Measurements from ENCODE around the gene LCN15.
A peak's percentile ranks its signal among the peaks of the same experiment; 100 is the strongest.
"Not testable (repeated sequence)": the region's sequence is repeated elsewhere in the genome, so short reads cannot be mapped to it uniquely, and the experiment has no call there.

The LCN15 gene

DNA sequence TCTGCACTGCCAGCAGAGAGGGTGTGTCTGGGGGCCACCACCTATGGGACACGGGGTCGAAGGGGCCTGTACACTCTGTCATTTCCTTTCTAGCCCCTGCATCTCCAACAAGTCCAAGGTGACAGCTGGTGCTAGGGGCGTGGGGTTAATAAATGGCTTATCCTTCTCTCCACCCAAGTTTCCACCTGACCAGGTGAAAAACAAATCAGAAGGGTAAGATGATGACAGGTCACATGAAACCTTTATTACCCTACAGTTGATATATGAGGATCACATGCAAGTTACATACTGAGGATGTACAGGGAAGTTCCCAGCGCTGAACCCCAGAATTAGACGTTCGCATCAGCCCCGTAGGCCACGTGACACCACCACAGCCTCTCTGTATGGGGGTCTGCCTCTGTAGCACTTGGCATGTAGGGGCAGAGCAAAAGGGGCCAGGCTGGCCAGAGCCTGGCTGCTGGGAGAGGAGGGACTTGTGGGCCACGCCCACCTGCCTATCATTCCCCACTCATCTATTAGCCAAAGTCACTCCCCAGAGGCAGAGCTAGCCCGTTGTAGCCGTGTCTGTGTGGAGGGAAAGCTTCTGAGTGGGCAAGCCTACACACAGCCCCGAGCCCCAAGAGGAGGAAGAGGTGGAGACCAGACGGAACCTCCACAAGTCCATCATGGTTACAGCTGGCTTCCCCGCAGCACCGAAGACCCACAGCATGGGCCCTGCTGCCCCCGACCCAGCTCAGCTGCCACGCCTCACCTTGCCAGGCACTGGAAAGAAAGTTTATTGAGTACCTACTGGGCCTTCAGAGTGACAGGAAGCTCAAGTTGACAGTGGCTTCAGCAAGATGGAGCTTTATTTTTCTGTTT lies 29.0 kb upstream of the LCN15 start:
- DNase-seq = no peak

DNA sequence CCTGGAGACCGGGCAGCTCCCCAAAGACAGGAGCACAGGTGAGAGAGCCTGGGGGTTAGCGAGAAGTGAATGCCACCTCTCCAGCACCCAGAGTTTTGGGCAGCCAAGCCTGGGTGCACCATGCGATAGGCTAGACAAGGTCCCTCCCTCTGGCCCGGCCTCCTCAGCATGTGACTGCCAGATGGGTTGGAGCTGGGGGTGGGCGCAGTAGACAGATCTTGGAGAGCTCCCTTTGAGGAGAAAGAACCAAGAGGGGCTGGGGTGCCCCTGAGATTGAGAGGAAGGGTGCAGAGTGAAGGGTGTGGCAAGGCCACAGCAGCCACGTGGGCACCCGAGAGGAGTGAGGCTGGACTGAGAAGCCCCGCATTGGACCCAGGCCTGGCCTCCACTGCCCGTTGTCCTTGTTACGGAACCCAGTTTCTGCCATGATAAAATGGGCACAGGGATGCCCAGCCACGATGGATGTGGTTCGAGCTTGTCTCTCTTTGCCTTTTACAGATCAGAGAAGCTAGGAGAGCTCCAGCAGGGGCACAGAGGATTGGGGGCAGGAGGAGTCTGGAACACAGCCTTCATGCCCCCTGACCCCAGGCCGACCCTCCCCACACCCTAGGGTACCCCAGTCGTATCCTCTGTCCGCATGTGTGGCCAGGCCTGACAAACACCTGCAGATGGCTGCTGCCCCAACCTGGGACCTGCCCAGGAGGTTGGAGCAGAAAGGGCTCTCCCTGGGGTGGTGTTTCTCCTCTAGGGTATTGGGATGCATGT lies 28.2 kb upstream of the LCN15 start:
- DNase-seq = no peak

DNA sequence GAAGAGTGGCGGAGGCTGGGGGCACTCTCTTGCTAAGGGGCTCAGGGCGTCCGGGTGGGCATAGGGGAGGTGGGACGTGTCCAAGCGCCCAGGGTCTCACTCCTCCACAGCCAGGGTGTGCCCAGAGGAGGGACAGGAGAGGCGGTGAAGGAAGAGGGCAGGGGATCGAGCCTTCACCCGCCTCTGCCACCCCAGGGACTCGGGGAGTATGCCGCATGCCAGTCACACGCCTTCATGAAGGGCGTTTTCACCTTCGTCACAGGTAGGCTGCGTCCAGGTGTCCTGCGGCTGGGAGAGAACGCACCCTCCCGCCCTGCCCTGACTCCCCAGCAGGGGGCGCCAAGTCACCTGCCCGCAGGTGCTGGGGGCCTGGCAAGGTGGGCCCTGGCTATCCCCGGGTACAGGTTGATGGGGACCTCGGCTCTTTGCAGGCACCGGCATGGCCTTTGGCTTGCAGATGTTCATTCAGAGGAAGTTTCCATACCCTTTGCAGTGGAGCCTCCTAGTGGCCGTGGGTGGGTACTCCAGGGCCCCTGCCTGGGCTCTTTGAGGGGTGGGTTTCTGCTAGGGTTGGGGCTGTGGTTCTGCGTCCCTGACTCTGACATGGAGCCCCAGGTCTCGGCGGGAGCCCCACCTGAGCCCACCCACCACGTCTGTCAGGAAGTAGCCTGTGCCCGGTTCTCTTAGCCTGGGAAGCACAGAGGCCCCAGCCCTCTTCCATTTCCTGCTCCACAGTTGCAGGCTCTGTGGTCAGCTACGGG lies 27.4 kb upstream of the LCN15 start:
- DNase-seq = peak; percentile 69

DNA sequence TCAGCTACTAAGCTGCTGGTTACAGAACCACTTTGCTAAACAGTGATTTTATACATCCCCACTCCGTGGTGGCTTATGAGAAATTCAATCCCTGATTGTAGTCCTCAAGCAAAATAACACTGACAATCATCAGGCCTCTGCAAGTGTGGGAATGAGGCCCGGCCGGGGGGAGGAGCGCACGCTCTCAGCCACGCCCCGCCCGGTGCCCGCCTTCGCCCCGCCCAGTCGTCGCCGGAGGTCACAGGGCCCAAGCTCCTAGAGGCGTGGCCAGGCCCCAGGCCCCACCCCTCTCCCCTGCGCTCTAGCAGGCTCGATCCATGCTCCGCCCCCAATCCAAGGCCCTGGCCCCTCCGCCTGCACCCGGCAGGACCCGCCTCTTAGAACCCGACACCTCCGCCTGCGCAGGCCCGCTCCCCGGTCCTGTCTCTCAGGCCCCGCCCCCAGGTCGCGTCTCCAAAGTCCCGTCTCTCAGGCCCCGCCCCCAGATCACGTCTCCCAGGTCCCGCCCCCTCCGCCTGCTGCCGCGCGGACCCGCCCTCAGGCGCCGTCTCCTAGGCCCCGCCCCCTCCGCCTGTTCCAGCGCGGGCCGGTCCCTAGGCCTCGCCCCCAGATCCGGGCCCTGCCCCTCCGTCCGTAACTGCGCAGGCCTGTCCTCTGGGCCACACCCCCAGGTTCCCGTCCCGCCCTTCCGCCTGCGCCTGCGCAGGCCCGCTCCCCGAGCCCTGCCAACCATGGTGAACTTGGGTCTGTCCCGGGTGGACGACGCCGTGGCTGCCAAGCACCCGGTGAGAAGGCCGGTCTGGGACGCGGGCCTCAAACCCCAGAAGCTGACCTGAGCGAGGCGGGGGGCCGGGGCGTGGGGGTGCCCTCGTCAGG lies 26.6 kb upstream of the LCN15 start, which contains the start of gene TMEM141:
TMEM141 (plus strand) TSS at position 705 of the 876 bp plus-strand sequence; CDS start at position 732, 27 bp downstream.
- peak; percentile 100 for DNase-seq

DNA sequence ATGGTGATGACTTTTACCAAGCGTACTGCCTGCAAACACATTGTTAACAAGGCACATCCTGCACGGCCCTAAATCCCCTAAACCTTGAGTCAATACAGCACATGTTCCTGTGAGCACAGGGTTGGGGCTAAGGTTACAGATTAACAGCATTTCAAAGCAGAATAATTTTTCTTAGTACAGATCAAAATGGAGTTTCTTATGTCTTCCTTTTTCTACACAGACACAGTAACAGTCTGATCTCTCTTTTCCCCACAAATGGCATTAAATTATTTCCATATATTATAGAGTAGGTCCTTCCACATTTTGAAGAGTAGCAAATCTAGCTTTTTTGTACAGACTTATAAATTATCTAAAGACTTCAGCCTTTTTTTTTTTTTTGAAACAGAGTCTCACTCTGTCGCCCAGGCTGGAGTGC lies 25.2 kb upstream of the LCN15 start:
- DNase-seq = no peak

DNA sequence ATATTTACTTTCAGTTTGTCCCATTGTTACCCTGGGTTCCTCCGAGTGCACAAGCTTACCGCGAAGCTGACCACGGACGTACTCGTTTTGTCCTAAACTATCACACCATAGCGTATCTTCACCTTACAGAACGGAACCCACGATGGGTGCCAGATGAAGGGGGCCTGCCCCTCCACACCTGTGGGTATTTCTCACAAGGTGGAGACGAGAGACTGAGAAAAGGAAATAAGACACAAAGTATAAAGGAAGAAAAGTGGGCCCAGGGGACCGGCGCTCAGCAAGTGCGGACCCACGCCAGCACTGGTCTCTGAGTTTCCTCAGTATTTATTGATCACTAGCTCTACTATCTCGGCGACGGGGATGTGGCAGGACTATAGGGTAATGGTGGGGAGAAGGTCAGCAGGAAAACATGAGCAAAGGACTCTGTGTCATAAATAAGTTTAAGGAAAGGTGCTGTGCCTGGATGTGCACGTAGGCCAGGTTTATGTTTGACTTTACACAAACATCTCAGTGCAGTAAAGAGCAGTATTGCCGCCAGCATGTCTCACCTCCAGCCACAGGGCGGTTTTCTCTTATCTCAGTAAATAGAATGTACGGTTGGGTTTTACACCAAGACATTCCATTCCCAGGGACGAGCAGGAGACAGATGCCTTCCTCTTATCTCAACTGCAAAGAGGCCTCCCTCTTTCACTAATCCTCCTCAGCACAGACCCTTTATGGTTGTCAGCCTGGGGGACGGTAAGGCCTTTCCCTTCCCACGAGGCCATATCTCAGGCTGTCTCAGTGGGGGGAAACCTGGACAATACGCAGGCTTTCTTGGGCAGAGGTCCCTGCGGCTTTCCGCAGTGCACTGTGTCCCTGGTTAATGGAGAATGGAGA lies 24.6 kb upstream of the LCN15 start:
- DNase-seq = not testable (repeated sequence)

DNA sequence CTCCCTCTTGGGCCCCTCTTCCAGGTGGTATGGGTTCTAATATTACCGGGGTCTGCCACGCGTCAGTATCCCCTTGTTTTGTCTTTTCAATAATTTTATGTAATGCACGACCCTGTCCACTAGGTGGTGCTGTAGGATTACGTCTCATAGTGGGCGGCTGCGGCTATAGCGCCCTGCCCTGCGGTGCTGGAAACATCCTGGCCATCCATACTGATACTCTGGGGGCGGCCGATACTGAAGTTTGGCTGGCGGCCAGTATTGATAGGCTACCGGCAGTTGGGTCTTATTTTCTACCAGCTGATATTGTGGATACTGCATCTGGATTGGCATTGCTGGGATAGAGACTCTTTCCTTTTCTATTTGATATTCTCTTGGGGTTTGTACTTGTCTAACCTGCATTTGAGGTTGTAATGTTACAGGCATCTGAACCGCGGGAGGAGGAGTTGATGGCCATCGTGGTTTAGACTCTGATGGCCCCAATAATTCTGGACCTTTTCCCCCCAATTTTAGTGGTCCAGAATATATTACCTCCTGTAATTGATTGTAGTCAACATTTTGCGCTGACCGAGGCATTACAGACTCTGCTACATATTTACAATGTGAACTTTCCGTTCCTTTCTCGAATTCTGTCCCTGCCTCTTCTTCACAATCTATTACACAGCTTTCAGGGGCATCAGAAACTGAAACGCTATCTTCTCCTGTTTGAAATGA lies 23.5 kb upstream of the LCN15 start:
- DNase-seq = peak; percentile 86

DNA sequence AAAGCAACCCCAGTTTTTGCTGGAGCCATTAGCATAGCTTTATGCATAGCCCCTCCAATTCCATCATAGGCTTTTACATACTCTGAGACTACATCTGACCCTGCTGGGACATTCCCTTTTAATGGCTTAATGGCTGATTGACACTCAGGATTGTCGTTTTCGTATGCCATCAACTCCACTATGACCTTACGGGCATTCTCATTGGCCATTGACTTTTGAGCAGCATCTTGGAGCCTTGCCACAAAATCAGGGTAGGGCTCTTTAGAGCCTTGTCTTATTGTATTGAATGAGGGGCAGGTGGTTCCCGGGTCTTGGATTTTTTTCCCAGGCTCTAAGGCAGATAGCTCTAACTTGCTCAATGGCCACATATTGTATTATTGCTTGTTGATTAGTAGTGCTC lies 22.7 kb upstream of the LCN15 start:
- DNase-seq = not testable (repeated sequence)

DNA sequence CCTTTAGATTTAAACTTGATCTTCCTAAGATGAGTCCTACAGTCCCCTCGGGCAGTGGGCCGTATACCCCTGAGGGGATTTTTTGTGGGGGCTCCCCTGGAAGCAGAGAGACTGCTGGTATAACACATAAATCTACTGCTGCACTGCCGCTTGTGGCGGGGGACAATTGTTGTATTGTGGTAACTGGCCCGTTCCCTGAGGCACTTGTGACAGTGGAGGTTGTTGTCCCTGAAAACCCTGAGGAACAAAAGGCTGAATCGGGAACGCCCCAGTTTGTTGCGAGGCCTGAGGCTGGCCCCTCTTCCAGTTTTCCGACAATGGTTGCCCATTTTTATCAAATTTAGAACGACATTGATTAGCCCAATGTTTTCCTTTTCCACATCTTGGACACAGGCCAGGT lies 22.1 kb upstream of the LCN15 start:
- DNase-seq = no peak

DNA sequence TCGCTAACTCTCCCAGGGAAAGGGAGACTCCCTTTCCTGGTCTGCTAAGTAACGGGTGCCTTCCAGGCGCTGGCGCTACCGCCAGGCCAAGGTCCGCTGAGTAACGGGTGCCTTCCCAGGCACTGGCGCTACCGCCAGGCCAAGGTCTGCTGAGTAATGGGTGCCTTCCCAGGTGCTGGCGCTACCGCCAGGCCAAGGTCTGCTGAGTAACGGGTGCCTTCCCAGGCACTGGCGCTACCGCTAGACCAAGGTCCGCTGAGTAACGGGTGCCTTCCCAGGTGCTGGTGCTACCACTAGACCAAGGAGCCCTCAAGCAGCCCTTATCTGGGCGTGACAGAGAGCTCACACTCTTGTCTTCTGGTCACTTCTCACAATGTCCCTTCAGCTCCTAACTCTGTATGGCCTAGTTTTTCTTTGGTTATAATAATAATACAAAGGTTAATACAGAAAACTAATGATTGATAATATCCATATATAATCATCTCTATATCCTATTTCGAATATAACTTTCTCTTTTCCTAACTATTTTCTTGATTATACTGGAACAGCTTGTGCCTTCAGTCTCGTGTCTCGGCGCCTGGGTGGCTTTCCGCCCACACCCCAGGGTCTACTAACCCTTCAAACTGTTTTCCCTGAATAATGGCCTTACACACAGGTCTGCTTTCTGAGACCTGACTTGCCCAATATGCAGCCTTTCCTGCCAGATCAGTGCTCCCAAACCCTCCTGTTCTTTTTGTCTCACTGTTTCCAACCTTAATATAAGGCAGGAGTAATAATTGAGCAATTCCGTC lies 21.4 kb upstream of the LCN15 start:
- DNase-seq = not testable (repeated sequence)

DNA sequence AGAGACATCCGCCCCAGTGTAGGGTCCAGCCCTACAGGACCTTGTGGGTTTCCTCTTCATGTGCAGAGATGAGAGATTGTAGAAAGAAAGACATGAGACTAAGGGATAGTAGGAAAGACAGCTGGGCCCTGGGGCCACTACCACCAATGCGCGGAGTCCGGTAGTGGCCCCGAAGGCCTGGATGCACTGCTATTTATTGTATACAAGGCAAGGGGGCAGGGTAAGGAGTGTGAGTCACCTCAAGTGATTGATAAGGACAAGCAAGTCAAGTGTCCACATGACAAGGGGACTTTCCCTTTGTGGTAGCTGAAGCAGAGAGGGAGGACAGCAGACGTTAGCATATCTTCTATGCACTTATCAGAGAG lies 20.7 kb upstream of the LCN15 start:
- DNase-seq = no peak

DNA sequence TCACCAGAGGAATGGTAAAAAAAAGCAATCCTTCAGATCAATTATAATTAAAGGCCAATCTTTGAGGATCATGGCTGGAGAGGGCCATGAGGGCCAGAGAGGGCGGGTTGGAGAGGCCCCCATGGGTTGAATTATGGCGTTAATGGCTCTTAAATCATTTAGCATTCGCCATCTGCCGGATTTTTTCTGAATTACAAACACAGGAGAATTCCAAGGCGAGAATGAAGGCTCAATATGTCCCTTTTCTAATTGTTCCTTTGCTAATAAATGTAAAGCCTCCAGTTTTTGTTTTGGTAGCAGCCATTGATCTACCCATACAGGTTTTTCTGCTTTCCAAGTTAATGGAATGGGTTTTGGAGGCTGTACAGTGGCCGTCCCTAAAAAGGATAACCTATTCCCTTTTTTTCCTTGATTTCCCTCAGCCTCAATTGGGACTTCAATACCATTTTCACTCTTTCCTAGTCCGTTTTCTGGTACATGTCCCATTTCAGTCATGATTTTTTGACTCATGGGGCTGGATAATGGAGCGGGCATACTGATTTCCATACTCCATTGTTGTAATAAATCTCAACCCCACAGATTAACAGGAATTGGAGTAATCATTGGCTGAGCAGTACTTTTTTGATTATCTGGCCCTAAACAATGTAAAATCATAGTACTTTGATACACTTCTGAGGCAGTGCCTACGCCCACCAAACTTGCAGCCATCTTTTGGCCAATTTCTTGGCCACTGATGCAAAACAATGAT lies 20.1 kb upstream of the LCN15 start:
- peak; percentile 60 for DNase-seq

DNA sequence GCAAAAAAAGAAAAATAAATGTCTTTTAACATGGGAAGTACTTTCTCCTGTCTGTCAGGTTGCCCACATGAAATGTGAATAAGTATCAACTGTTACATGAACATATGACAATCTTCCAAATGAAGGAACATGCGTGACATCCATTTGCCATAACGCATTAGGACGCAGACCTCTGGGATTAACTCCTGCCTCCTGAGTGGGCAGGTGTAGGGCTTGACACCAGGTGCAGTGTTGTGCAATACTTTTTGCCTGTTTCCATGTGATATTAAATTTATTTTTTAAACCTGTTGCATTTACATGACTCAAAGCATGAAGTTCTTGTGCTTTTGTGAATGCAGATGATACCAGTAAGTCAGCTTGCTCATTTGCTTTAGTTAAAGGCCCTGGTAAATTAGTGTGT lies 18.1 kb upstream of the LCN15 start:
- DNase-seq = peak; percentile 85

DNA sequence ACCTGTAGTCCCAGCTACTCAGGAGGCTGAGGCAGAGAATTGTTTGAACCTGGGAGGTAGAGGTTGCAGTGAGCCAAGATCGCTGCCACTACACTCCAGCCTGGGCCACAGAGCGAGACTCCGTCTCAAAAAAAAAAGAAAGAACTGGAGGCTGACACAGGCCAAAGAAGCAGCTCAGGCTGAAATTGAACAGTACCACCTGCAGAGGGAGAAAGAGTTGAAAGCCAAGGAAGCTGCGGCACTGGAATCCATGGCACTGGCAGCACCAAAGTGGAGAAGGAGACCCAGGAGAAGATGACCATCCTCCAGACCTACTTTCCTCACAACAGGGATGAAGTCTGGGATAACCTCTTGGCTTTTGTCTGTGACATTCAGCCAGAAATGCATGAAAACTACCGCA lies 15.5 kb upstream of the LCN15 start:
- DNase-seq = peak; percentile 23

DNA sequence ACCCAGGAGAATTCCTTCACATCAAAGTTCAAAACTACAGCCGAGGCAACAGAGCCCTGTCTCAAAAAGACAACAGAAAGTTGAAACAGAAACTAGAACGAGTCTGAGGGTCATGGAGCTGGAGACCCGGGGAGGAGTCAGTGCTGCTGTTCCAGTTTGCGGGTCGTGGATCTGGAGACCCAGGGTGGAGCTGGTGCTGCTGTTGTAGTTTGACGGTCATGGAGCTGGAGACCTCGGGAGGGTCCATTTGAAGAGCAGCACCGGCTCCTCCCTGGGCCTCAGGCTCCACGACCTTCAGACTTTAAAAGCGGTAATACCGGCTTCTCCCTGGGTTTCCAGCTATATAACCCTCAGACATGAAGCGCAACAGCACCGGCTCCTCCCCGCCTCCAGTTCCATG lies 13.0 kb upstream of the LCN15 start:
- DNase-seq = no peak

DNA sequence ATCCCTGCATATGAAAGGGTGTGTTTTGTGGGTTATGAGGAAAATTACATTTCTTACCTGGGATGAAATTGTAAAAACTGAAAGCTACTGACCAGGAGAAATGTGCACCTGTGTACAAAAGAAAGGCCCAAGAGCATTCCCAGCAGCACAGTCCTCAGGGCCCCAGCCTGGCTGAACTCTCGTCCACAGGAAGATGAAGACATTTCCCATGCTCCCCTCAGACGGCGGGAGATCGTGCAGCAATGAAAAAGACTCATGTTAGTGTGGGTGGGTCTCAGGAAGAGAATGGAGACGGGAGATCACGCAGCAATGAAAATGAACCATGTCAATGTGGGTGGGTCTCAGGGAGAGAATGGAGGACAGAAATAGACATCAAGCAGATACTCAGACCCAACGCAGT lies 12.6 kb upstream of the LCN15 start:
- DNase-seq = no peak

DNA sequence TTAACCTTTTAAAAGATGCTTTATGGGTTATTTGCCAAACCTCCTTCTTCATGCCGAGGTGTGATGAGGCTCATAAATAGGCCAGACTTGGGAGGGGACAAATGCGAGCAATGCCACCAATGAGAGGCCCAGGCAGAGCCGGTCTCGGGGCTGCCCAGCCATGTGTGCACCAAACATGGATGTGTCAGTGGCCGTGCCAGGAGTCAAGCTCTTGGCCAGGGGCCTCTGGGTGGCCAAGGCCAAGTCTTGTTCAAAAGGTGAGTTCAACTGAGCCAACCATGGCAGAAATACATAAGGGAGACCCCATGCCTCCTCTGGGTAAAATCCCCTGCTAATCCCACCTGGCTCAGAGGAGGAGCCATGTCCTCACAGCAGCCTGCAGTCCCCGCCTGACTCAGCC lies 10.9 kb upstream of the LCN15 start:
- no peak for DNase-seq

DNA sequence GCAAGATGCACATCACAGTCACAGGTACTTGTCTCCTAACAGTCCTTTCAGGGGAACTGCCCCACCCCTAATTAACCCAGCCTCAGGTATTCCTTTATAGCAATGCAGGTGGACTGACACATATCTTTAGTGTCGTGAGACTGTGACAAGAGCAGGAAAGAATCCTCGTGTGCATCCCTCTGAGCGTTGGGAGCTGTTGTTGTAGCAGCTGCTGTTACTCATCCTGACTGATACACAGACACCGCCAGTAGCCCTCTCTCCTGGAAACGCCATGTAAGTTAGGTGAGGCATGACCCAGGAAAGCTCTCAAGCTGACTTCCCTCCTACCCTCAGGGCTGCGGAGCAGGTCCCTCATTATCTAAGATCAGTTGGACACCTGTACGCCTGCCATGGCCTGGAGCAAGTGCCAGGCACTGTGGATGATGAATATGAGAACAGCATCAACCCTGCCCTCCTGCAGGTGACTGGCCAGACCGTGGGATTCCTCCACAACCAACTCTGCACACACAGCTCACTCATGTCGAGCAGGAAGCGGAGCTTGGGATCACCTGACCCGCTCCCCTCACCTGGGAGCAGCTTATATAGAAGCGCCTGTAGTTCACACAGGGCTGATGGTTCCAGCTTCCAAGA lies 10.2 kb upstream of the LCN15 start:
- DNase-seq = no peak

Measured in NCI-H2171 treated with DMSO at 0.1 percent for 48 hours (cell line).